Renal pelvis (tissue), 4 donors: ENCODE measurements around the gene SHTN1. TPM values are rescaled to one million over a fixed set of nuclear protein-coding genes. Genes with fewer than 3 reads are reported as not detected.

Source experiments
- DNase-seq: peaks from one replicate; pipeline ENCODE4 v3.0.0-alpha.2; 2013
- polyA plus RNA-seq, 3 donors: library from polyadenylated mRNA; unstranded; fragments of 120-200 nt; gene quantifications; one replicate each; pipeline ENCODE4 v1.2.1, GENCODE V29; 2013; ENCODE audit not compliant: insufficient read length in 3 of 3

SHTN1 gene
- polyA plus RNA-seq, 3 donors: 19.1 to 24.3 (median 21.7) TPM

GRCh38 chr10:116838143-116838725, 166.8 kb downstream of the SHTN1 start:
- no peak for DNase-seq

DNA sequence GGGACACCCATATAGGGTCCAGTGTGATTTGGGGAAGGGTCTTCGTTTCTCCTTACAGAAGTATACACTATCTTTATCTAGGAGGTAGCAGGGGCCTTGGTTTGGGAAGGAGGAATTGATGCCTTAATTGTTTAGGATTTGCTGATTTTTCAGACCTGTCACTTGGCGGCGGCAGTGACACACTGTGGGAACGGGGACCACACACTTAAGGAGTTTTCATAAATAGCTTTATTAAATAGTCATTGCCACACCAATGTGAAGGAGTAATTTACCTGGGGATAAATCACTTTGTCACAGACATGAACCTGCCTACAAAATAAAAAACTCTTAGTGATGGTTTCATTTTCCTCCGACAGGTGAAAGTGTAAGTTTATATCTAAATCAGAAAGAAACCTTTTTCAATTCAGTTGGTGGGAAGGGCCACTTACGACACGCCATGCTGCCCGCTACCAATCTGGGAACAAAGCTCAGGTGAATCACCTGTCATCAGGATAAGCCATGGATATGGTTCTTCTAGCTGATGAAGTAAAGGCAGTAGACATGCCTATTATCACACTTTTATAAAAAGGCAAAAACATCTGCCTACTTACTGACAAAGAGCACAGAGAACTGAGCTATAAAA, 168.0 kb downstream of the SHTN1 start:
- no peak for DNase-seq

DNA sequence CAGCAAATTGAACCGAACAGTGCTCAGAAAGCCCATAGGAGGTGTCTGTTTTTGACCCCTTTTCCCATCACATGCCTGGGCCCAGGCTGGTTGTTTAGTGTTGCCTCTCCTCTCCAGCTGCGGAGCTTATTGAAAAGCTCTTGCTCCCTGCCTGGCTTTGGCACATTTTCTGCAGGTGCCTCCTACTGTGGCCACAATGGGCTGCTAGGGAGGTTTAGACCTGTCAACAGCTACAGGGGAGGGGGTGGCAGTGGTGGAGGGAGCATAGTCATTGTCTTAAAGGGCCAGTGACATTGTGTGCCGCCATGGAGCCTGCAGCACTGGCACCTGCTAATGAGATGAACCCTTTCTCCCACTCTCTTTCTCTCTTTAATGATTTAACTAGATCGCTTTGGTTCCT, 168.9 kb downstream of the SHTN1 start:
- DNase-seq: no peak

DNA sequence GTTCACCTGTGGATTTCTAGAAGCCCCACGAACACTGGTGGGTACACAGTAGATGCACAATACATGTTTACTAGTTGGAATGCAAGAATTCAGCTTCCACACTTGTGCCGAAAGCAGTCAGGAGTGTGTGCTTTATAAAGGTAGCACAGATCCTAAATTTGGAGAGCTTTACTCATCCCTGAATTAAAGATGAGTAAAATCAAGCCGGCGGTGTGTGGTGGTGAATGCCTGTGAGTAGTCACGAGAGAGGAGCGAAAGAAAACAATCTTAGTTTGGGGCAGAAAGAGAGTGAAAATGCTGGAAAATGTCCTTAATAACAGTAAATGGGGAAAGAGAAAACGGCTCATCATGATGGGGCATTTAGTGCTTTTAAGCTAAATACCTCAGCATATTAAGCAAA, 169.3 kb downstream of the SHTN1 start:
- no peak for DNase-seq

DNA sequence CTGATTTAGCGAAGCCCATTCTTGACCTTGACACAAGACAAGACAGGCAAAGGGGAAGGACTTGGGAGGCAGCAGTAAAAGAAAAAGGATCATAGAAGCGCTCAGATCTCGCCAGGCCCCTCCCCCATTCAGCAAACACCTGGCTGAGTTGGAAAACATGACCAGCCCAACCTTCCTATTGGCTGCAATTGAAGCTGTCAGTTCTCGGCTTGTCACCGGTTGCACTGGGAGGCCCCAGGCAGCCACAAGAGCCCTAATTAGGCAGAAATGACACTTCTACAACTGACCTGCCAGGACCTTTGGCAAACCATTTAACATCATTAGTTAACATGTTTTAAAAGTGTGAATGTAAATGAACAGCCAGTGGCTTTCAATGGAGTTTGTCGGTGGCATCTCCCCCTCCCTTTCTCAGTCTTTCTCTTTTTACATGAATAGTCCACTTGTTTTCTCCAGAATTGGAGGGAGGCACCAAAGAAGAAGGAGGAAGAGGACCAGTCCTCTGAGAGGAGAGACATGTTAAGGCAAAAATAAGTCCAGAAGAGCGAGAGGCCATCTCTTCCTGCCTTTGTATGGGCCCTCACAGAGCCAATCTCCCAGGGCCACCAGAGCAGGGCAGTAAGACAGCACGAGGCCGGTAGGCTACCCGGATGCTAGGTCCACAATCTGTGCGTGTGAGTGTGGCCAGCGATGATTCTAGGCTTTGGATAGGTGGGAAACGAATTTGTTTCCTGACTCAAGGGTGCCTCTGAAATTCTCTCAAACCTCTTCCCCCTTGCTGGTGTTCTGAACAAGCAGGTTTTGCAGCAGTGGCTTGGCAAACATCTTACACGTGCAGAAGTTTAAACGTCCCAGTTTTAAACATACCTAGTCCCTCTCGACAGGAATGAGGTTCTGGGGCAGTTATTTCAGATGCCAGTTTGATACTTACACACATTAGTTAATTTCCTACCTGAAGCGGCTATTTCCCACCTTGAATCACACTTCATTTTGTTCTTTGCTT, 170.7 kb downstream of the SHTN1 start:
- DNase-seq: no peak

GRCh38 chr10:116831790-116832189, 173.2 kb downstream of the SHTN1 start:
- no peak for DNase-seq

Other genes with a start within 250 kb of the SHTN1 start
- 1 to 10 TPM; 3.1 to 4.8 (median 3.6) TPM for gene ENO4, start 155.7 kb downstream of the SHTN1 start, polyA plus RNA-seq
- gene VAX1, start 133.1 kb upstream of the SHTN1 start, polyA plus RNA-seq: not detected
- not detected for gene KCNK18, start 192.3 kb upstream of the SHTN1 start, polyA plus RNA-seq
- 1 to 10 TPM; 1.1 to 1.4 (median 1.2) TPM for gene SLC18A2, start 235.9 kb upstream of the SHTN1 start, polyA plus RNA-seq